ENCODE measurements around the gene CADM1.

The CADM1 gene

DNA sequence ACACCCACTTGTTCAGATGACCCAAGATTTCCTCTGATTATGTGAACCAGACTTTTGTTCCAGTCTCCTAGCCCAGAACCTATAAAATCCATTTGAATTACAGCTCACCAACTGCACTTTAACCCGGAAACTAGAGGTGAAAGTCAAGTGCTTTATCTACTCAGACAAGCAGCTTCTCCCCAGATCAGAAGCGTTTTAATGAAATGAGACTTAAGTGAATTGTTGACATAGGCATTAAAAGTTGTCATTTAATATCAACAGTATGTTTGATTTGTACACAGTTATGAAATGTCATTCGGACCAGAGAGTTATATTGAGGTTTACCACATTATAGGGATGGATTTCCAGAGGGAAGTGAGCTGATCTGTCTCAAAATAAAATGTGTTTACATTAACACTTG is 52.0 kb downstream of the CADM1 start:
- Histone ChIP-seq H3K27ac (replicated peaks; ENCODE audit: low read length) (no peak overlapping the region), H3K18ac (ENCODE audit: low read length) (no peak overlapping the region), H3K4me2 (ENCODE audit: insufficient read depth, low read length, poor library complexity, severe bottlenecking) (no peak overlapping the region), H3K4me3 (ENCODE audit: low read length in 2 of 2) (no peak overlapping the region), H4K91ac (ENCODE audit: low read depth, low read length, poor library complexity) (no peak overlapping the region), H3K14ac (ENCODE audit: low read length) (no peak overlapping the region), H2BK15ac (ENCODE audit: low read length) (no peak overlapping the region), H2AK5ac (ENCODE audit: low read depth, low read length) (no peak overlapping the region), H3K9ac (ENCODE audit: low read depth, low read length, poor library complexity) (no peak overlapping the region), H3K36me3 (replicated peaks in 1 of 2; ENCODE audit: control insufficient read depth in 2 of 2, insufficient read depth in 2 of 2, low read length in 2 of 2) (no peaks in the 10 kb centered on the region), H4K8ac (ENCODE audit: low read depth, low read length) (no peak overlapping the region), H3K4me1 (ENCODE audit: control insufficient read depth in 2 of 2, insufficient read depth in 1 of 2, low read depth in 1 of 2, low read length in 2 of 2) (peaks cover 0 to 3% of the 10 kb centered on the region in 2 donors), H3K23ac (ENCODE audit: low read depth, low read length, poor library complexity) (no peak overlapping the region), H2AFZ (ENCODE audit: low read length) (no peak overlapping the region), H2BK12ac (ENCODE audit: low read length) (no peak overlapping the region), H2BK120ac (ENCODE audit: low read depth, low read length) (no peak overlapping the region), H3K79me1 (ENCODE audit: low read depth, low read length) (no peaks in the 10 kb centered on the region), H3K4ac (ENCODE audit: low read length) (no peak overlapping the region), H3K9me3 (replicated peaks in 1 of 2; ENCODE audit: control insufficient read depth in 2 of 2, insufficient read depth in 1 of 2, low read depth in 1 of 2, low read length in 2 of 2) (peaks cover 4 to 7% of the 10 kb centered on the region in 2 donors), H2BK5ac (ENCODE audit: low read length) (no peak overlapping the region), H3K27me3 (ENCODE audit: control insufficient read depth in 3 of 3, insufficient read depth in 3 of 3, low read depth in 1 of 3, low read length in 3 of 3) (no peaks in the 10 kb centered on the region)
- DNase-seq (ENCODE audit: low spot score), result no peak
- WGBS, 2 donors (ENCODE audit: extremely low coverage in 2 of 2, insufficient read length in 2 of 2, insufficient replicate concordance in 1 of 2), result no CpG with 5 or more reads among the region's 3 CpGs

DNA sequence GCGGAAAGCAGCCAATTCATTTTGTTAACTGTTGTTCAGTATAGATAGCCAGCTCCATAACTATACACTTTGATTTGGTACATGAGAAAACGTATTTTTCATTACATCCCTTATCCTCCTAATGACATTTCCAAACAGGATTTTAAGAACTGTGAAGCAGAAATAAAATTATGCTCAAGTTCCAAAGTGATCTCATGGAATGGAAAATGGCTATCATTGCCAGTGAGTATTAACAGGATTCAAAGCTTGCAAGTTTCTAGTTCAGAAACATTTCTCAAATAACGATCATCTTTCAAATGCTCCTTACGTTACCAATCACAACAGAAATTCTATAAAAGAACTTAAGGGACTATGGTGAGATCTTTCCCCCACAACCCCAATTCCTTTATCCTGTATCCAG is 53.7 kb downstream of the CADM1 start:
- Histone ChIP-seq H3K27me3 (ENCODE audit: control insufficient read depth in 3 of 3, insufficient read depth in 3 of 3, low read depth in 1 of 3, low read length in 3 of 3) (no peaks in the 10 kb centered on the region), H2BK120ac (ENCODE audit: low read depth, low read length) (no peak overlapping the region), H2BK15ac (ENCODE audit: low read length) (no peak overlapping the region), H2AK5ac (ENCODE audit: low read depth, low read length) (no peak overlapping the region), H3K79me1 (ENCODE audit: low read depth, low read length) (no peaks in the 10 kb centered on the region), H2BK12ac (ENCODE audit: low read length) (no peak overlapping the region), H3K4me2 (ENCODE audit: insufficient read depth, low read length, poor library complexity, severe bottlenecking) (no peak overlapping the region), H3K36me3 (replicated peaks in 1 of 2; ENCODE audit: control insufficient read depth in 2 of 2, insufficient read depth in 2 of 2, low read length in 2 of 2) (no peaks in the 10 kb centered on the region), H3K4ac (ENCODE audit: low read length) (no peak overlapping the region), H3K9me3 (replicated peaks in 1 of 2; ENCODE audit: control insufficient read depth in 2 of 2, insufficient read depth in 1 of 2, low read depth in 1 of 2, low read length in 2 of 2) (peaks cover 4 to 17% of the 10 kb centered on the region in 2 donors), H3K4me1 (ENCODE audit: control insufficient read depth in 2 of 2, insufficient read depth in 1 of 2, low read depth in 1 of 2, low read length in 2 of 2) (no peaks in the 10 kb centered on the region), H2AFZ (ENCODE audit: low read length) (no peak overlapping the region), H3K14ac (ENCODE audit: low read length) (no peak overlapping the region), H4K91ac (ENCODE audit: low read depth, low read length, poor library complexity) (no peak overlapping the region), H3K23ac (ENCODE audit: low read depth, low read length, poor library complexity) (no peak overlapping the region), H3K18ac (ENCODE audit: low read length) (no peak overlapping the region), H4K8ac (ENCODE audit: low read depth, low read length) (no peak overlapping the region), H3K27ac (replicated peaks; ENCODE audit: low read length) (no peak overlapping the region), H3K4me3 (ENCODE audit: low read length in 2 of 2) (no peak overlapping the region), H2BK5ac (ENCODE audit: low read length) (no peak overlapping the region), H3K9ac (ENCODE audit: low read depth, low read length, poor library complexity) (no peak overlapping the region)
- WGBS, 2 donors (ENCODE audit: extremely low coverage in 2 of 2, insufficient read length in 2 of 2, insufficient replicate concordance in 1 of 2), result no CpG with 5 or more reads among the region's 4 CpGs
- DNase-seq (ENCODE audit: low spot score), result no peak

DNA sequence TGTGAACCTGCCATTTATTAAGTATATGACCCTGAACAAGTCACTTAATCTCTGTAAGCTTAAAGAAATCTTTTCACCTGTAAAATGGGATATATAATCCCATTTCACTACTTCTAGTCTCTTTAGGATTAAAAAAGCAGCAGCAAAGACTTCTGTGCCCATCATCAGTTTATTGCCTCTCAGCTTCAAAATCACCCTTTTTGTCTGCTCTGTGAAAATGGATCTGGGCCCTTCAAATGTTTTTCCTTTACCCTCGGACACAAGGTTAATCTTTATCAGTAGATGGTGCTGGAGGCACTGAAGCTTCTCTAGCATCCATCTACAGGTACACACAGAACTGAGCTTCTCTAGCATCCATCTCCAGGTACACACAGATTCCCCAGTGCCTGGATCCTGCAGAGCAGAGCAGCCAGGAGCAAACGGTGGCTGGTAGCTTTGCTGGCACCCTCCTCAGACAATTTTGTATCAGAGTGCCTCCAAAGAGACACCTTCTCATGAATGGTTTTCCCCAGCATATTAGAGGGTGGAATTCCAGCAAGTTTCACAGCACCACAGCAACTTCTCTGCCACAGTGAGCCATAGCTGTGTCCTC is 56.8 kb downstream of the CADM1 start:
- Histone ChIP-seq H3K14ac (ENCODE audit: low read length) (no peak overlapping the region), H2BK15ac (ENCODE audit: low read length) (no peak overlapping the region), H2BK120ac (ENCODE audit: low read depth, low read length) (no peak overlapping the region), H3K4me1 (ENCODE audit: control insufficient read depth in 2 of 2, insufficient read depth in 1 of 2, low read depth in 1 of 2, low read length in 2 of 2) (no peaks in the 10 kb centered on the region), H4K8ac (ENCODE audit: low read depth, low read length) (no peak overlapping the region), H3K27ac (replicated peaks; ENCODE audit: low read length) (no peak overlapping the region), H2AK5ac (ENCODE audit: low read depth, low read length) (no peak overlapping the region), H3K27me3 (ENCODE audit: control insufficient read depth in 3 of 3, insufficient read depth in 3 of 3, low read depth in 1 of 3, low read length in 3 of 3) (no peaks in the 10 kb centered on the region), H3K36me3 (replicated peaks in 1 of 2; ENCODE audit: control insufficient read depth in 2 of 2, insufficient read depth in 2 of 2, low read length in 2 of 2) (no peaks in the 10 kb centered on the region), H3K9ac (ENCODE audit: low read depth, low read length, poor library complexity) (no peak overlapping the region), H2AFZ (ENCODE audit: low read length) (no peak overlapping the region), H3K4me3 (ENCODE audit: low read length in 2 of 2) (no peak overlapping the region), H3K18ac (ENCODE audit: low read length) (no peak overlapping the region), H2BK12ac (ENCODE audit: low read length) (no peak overlapping the region), H3K79me1 (ENCODE audit: low read depth, low read length) (no peaks in the 10 kb centered on the region), H3K4ac (ENCODE audit: low read length) (no peak overlapping the region), H3K9me3 (replicated peaks in 1 of 2; ENCODE audit: control insufficient read depth in 2 of 2, insufficient read depth in 1 of 2, low read depth in 1 of 2, low read length in 2 of 2) (peaks cover 4 to 17% of the 10 kb centered on the region in 2 donors), H3K23ac (ENCODE audit: low read depth, low read length, poor library complexity) (no peak overlapping the region), H3K4me2 (ENCODE audit: insufficient read depth, low read length, poor library complexity, severe bottlenecking) (no peak overlapping the region), H2BK5ac (ENCODE audit: low read length) (no peak overlapping the region), H4K91ac (ENCODE audit: low read depth, low read length, poor library complexity) (no peak overlapping the region)
- DNase-seq (ENCODE audit: low spot score), result no peak
- WGBS, 2 donors (ENCODE audit: extremely low coverage in 2 of 2, insufficient read length in 2 of 2, insufficient replicate concordance in 1 of 2), result no CpG with 5 or more reads among the region's 2 CpGs

DNA sequence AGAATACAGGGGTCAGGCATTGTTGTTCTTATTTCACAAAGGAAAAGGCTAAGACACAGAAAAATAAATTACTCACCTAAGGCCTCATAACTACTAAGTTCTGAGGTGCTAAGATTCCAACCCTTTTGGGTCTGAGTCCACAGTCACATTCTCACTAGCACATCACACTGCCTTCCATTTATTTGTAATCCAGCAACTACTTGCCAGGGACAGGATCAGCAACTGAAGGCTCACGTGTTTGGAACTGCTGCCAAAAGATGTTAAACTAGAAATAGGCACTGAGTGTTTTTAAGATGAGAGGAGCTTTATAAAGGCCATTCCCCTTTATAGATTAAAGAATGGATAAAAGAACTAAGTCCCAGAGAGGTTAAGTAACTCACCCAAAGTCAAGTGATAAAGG is 58.0 kb downstream of the CADM1 start:
- Histone ChIP-seq H2BK15ac (ENCODE audit: low read length) (no peak overlapping the region), H3K4me2 (ENCODE audit: insufficient read depth, low read length, poor library complexity, severe bottlenecking) (no peak overlapping the region)

More for the DNA sequence above, 58.0 kb downstream of the CADM1 start:
- H3K9me3 ChIP-seq (replicated peaks in 1 of 2; ENCODE audit: control insufficient read depth in 2 of 2, insufficient read depth in 1 of 2, low read depth in 1 of 2, low read length in 2 of 2), result peaks cover 4 to 17% of the 10 kb centered on the region in 2 donors
- no peak overlapping the region for H2BK12ac ChIP-seq (ENCODE audit: low read length)
- no peaks in the 10 kb centered on the region for H3K27me3 ChIP-seq (ENCODE audit: control insufficient read depth in 3 of 3, insufficient read depth in 3 of 3, low read depth in 1 of 3, low read length in 3 of 3)
- H2BK120ac ChIP-seq (ENCODE audit: low read depth, low read length), result no peak overlapping the region
- no peak overlapping the region for H4K91ac ChIP-seq (ENCODE audit: low read depth, low read length, poor library complexity)
- H3K14ac ChIP-seq (ENCODE audit: low read length), result no peak overlapping the region
- no peaks in the 10 kb centered on the region for H3K36me3 ChIP-seq (replicated peaks in 1 of 2; ENCODE audit: control insufficient read depth in 2 of 2, insufficient read depth in 2 of 2, low read length in 2 of 2)
- no peak overlapping the region for H3K4me3 ChIP-seq (ENCODE audit: low read length in 2 of 2)
- no peak overlapping the region for H3K18ac ChIP-seq (ENCODE audit: low read length)
- no peak overlapping the region for H2BK5ac ChIP-seq (ENCODE audit: low read length)
- no peak overlapping the region for H2AFZ ChIP-seq (ENCODE audit: low read length)
- H3K23ac ChIP-seq (ENCODE audit: low read depth, low read length, poor library complexity), result no peak overlapping the region
- H3K4me1 ChIP-seq (ENCODE audit: control insufficient read depth in 2 of 2, insufficient read depth in 1 of 2, low read depth in 1 of 2, low read length in 2 of 2), result no peaks in the 10 kb centered on the region
- H3K9ac ChIP-seq (ENCODE audit: low read depth, low read length, poor library complexity), result no peak overlapping the region
- no peak overlapping the region for H3K4ac ChIP-seq (ENCODE audit: low read length)
- WGBS, 2 donors (ENCODE audit: extremely low coverage in 2 of 2, insufficient read length in 2 of 2, insufficient replicate concordance in 1 of 2), result no CpG with 5 or more reads among the region's 1 CpG
- no peak overlapping the region for H2AK5ac ChIP-seq (ENCODE audit: low read depth, low read length)
- H3K79me1 ChIP-seq (ENCODE audit: low read depth, low read length), result no peaks in the 10 kb centered on the region
- DNase-seq (ENCODE audit: low spot score), result no peak
- no peak overlapping the region for H3K27ac ChIP-seq (replicated peaks; ENCODE audit: low read length)
- no peak overlapping the region for H4K8ac ChIP-seq (ENCODE audit: low read depth, low read length)

All from neuronal stem cell (in vitro differentiated cells).